NCI-H526 treated with DMSO at 0.1 percent for 48 hours (cell line): ENCODE measurements around the gene UST.
"Not testable (repeated sequence)": the region's sequence is repeated elsewhere in the genome, so short reads cannot be mapped to it uniquely, and the experiment has no call there.

Source experiments
- DNase-seq: peaks from one replicate; lab custom pipeline; 2025; lab: John Stamatoyannopoulos, UW

The UST gene

DNA sequence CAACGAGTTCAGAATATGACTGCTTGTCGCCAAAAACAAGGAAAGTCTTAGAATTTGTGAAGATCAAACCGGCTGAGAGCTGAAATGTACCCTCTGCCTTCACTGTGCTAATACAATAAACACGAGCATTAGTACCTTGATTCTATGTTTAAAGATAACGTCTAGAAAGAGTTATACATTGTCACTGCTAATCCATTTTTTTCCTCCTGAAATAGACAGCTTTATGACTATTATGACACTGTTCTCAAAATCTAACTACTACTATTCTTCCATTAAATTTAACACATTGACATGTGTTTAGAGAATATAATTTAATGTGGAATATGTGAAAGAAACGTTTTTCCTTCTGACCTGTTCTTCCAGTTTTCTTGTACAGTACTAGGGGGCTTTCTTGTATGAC lies 204.8 kb downstream of the UST start:
- DNase-seq: no peak

DNA sequence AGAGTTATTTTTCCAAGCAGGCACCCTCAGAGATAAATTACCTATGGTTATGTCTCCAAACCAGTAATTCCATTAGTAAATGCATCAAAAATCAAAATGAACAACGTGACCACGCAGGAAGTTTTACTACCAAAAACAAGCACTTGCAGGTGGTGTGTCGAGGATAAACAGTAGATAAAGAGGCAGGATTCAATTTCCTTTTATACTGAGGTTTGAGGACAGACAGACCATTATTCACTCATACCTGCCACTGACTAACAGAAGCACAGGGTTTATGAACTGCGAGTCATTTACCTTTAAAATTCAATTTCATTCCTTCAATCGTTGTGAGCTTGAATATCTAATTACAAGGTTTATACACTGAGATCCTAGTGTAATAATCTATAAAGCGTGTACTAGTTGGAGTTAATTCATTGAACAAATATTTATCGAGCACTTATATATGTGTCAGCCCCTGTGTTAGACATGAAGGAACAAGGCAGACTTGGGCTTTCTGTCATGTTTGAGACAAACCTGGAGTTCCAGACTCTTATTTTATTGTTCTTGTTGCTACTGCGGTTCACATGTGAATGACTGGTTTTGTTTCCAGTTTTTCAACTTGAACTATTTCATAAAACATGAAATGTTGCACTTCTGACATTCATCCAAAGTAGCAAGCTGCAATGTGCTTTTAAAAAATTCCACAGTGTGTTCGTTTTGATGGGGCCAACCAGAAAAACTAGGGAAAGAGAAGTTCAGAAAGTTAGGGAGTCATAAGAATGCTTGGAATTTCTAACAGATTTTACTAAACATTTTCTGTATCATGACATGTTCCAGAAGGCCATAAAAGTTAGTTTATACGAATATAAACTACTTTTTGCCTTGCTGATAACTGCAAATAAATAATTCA lies 205.6 kb downstream of the UST start:
- no peak for DNase-seq

DNA sequence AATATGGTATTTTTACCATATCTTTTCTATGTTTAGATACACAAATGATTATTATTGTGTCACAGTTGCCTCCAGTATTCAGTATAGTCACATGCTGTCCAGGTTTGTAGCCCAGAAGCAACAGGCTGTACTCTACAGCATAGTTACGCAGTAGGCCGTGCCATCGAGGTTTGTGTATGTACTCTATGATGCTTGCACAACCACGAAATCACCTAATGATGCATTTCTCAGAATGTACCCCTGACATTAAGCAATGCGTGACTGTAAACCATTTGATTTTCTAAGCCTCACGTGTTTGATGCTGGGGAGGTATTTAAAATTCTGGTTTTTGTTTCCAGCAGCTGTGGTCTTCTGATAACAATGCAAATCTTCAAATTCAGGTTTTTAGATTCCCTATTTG lies 207.6 kb downstream of the UST start:
- no peak for DNase-seq

DNA sequence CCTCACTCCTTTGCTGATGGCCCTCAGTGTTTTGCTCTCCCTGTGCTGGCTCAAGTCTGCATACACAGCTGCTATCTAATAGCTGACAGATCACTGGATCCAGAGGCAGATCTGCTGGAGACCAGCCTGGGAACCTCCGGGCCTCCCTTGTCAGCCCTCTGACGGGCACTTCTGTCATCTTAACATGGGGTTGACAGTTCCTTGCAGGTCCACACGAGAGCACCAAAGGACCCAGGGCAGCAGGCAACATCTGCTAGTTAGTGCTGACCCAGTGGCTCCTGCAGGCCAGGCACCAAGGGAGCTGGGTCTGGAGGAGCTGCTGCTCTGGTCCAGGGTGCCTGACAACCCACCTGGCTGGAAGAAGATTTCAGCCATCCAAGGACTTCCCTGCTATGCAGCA lies 208.1 kb downstream of the UST start:
- DNase-seq: no peak

GRCh38 chr6:148955441-148955840 lies 208.6 kb downstream of the UST start:
- DNase-seq: no peak

DNA sequence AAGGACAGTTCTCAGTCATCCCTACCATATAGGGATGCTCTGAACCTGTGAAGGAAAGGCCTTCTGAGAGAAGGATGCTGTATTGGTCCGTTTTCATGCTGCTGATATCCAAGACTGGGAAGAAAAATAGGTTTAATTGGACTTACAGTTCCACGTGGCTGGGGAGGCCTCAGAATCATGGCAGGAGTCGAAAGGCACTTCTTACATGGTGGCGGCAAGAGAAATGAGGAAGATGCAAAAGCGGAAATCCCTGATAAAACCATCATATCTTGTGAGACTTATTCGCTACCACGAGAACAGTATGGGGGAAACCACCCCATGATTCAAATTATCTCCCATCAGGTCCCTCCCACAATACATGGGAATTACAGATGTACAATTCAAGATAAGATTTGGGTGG lies 209.3 kb downstream of the UST start:
- DNase-seq: not testable (repeated sequence)

- no peak for DNase-seq
Measured at GRCh38 chr6:148957752-148958151, 210.9 kb downstream of the UST start.

DNA sequence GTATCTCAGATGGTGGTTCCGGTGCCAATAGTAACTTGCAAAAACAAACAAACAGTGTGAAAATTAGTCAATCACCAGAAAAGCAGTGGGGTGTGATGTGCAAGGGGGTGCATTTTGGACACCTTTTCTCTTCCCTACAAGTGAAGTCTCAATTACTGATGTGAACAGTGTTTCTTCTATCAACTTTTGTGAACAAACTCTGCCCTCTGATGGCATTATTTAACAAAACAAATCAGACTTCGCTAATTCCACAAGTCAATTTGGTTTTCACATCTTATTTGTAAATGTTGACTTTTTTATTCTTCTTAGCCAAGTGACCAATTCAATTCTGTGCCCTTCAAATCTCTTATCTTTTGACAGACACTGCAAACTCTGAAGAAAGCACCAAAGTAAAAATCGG lies 212.2 kb downstream of the UST start:
- no peak for DNase-seq

DNA sequence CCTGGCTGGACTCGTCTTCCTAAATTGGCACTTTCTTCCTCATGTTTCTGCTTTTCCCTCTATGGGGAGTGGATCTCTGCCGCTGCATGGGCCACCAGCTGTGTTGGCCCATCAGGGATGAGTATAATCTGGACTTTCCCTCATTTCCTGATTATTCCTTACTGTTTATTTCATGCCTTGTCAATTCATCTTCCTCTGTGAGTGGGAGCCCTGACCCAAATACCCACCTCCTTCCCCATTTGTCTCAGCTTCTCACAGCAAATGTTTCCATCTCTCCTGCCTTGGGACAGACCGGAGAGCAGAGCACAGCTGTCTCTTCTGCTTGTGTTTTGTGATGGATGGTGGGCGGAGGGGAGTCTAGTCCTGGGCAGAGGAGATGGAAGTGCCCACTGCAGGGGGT lies 212.7 kb downstream of the UST start:
- no peak for DNase-seq

- DNase-seq: no peak
Measured at GRCh38 chr6:148962854-148963515, 216.2 kb downstream of the UST start.

GRCh38 chr6:148963738-148964137 lies 216.9 kb downstream of the UST start:
- no peak for DNase-seq

GRCh38 chr6:148964467-148964866 lies 217.6 kb downstream of the UST start:
- DNase-seq: no peak

GRCh38 chr6:148965287-148965686 lies 218.5 kb downstream of the UST start:
- DNase-seq: no peak

DNA sequence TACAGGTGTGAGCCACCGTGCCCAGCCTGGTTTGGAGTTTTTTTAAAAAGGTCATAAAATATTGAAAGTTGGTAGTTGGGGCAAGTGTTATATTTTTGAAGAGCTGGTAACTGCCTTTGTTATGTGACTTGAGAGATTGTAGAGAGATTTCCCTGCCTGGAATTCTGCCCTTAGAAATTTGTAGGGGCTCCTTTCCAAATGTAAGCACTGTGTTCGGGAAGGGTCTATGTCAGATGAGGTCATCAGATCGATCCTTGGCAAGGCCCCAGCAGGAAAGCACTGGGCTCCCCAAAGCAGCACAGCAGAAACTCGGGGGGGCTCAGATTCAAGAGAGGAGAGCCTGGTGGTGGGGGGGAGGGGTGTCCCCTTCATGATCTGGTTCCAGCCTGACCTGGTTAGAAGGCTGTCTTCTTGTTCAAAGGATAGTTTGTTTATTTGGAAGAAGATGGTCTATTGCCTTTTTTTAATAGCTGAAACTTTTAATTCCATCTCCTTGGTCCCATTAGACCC lies 220.2 kb downstream of the UST start:
- DNase-seq: no peak

GRCh38 chr6:148967541-148967956 lies 220.7 kb downstream of the UST start:
- DNase-seq: no peak

GRCh38 chr6:148968771-148969602 lies 222.2 kb downstream of the UST start:
- no peak for DNase-seq

- no peak for DNase-seq
Measured at GRCh38 chr6:148969603-148970061, 222.8 kb downstream of the UST start.

DNA sequence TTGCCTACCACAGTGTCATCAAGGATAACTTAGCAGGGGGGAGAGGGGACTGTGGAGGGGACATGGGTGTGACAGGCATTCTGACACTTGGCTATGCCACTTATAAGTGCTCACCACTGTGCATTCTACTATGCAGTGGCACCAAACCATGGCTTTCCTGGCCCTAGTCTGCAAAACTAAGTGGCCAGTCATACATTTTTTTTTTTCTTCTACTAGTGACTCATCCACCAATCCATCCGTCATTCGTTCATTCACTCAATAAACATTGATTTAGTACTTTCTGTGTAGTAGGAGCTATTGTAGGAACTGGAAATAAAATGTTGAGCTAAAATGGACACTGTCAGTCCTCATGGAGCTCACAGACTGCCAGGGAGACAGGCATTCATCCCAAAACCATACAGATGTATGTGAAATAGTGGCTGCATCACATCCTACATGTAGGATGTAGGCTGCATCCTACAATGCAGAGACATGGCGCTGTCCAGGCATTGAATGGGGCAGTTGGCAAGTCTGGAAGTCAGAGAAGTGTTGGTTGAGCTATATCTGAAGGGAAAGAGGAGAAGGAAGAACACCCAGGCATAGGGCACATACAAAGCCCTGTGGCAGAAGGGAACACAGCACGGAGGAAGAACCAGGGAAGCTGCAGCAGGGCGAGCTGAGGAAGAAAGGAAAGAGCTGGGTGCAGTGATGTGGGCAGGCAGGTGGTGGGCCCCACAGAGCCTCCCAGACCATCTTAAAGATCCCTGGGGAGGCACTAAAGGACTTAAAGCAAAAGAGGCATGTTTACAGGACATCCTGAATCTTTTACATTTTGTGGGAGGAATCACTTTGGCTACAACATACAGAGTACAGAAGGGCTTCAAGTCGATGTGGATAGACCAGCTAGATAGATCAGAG lies 224.4 kb downstream of the UST start:
- no peak for DNase-seq

DNA sequence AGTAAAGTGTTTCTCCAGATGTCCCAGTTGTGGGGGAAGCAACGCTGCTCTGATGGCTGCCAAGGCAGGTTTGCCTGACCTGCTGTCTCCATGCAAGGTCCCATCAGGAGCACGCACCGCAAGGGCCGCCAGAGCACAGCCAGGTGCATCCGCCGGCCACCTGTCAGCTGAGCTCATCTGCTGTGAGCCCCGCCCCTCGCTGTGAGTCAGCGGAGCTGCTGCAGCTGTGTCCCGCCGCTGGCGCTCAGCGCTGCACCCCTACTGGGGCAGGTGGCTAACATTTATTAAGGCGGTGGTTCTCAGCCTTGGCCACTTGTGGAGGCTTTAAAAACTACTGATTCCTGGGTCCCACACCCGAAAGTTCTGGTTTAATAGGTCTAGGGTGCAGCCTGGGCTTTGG lies 225.7 kb downstream of the UST start:
- DNase-seq: peak; percentile 47

GRCh38 chr6:148973538-148974208 lies 226.8 kb downstream of the UST start:
- no peak for DNase-seq

DNA sequence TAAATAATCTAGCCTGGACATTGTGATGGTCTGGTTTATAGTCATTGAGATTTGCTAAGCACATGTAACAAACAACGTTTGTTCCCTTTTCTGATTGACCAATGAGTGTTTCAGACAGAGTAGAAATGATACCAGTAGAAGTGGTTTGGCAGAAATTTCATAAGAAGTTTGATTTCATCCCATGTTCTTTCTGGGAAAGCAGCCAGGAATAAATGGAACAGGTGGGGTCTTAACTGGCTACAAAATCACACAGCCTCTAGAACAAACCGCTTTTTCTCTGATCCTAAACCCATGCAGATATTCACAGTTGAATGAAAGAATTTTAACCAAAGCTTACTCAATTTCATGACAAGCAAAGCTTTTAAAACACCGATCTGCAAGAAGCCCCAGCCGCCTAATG lies 227.5 kb downstream of the UST start:
- DNase-seq: no peak
